Keratinocyte (primary cell): Measurements from ENCODE around the gene CTSA. TPM values are rescaled to one million over a fixed set of nuclear protein-coding genes. Genes with fewer than 3 reads are reported as not detected.

Experiments used
- DNase-seq: peaks from one replicate; pipeline ENCODE4 v3.0.0-alpha.2; 2011; ENCODE audit warnings: low read depth, missing footprints, low spot score
- FAIRE-seq: peaks from 2 replicates; lab custom pipeline; 2011; peaks lifted over from hg19 to GRCh38; lab: Jason Lieb, UNC
- H2AFZ ChIP-seq: 2 replicates; pipeline ENCODE4 v1.6.0; 2012; ENCODE audit warnings: low read length, control low read depth, inconsistent platforms; ENCODE audit not compliant: control insufficient read depth
- H3K27ac ChIP-seq: 2 replicates; pipeline ENCODE4 v1.5.1; 2011; ENCODE audit warnings: low read length; ENCODE audit not compliant: control insufficient read depth, insufficient read depth
- H3K27me3 ChIP-seq: 3 replicates; pipeline ENCODE4 v1.6.0; 2011; ENCODE audit warnings: low read length; ENCODE audit not compliant: control insufficient read depth, insufficient read depth; ENCODE audit errors: extremely low read depth
- H3K36me3 ChIP-seq, 2 experiments: 2 replicates in 1 of 2; 3 replicates in 1 of 2; pipeline ENCODE4 v1.5.1; 2011; ENCODE audit warnings: low read length in 2 of 2, mild to moderate bottlenecking in 1 of 2; ENCODE audit not compliant: control insufficient read depth in 2 of 2, insufficient read depth in 2 of 2; ENCODE audit errors: extremely low read depth in 1 of 2
- H3K4me1 ChIP-seq: 3 replicates; pipeline ENCODE4 v1.5.1; 2011; ENCODE audit warnings: low read length; ENCODE audit not compliant: control insufficient read depth, insufficient read depth; ENCODE audit errors: extremely low read depth
- H3K4me2 ChIP-seq: 3 replicates; pipeline ENCODE4 v1.6.0; 2011; ENCODE audit warnings: low read depth, low read length; ENCODE audit not compliant: control insufficient read depth, insufficient read depth; ENCODE audit errors: extremely low read depth
- H3K4me3 ChIP-seq, 3 experiments: fragments of 200-600 bp in 1 of 3; sonication (generic) in 1 of 3; 2 replicates in 2 of 3; 3 replicates in 1 of 3; pipeline ENCODE4 v1.5.1; 2011 to 2016; ENCODE audit warnings: low read length in 3 of 3, mild to moderate bottlenecking in 3 of 3, control low read depth in 2 of 3, inconsistent platforms in 1 of 3, low read depth in 1 of 3, mixed read lengths in 1 of 3, mixed run types in 1 of 3, moderate library complexity in 1 of 3; ENCODE audit not compliant: control insufficient read depth in 2 of 3, insufficient read depth in 2 of 3; ENCODE audit errors: extremely low read depth in 1 of 3
- H3K79me2 ChIP-seq: 2 replicates; pipeline ENCODE4 v1.6.0; 2012; ENCODE audit warnings: low read length; ENCODE audit not compliant: control insufficient read depth, insufficient read depth
- H3K9ac ChIP-seq: 3 replicates; pipeline ENCODE4 v1.6.0; 2011; ENCODE audit warnings: low read length; ENCODE audit not compliant: control insufficient read depth, insufficient read depth; ENCODE audit errors: extremely low read depth
- H3K9me1 ChIP-seq: 3 replicates; pipeline ENCODE4 v1.6.0; 2011; ENCODE audit warnings: low read length; ENCODE audit not compliant: control insufficient read depth, insufficient read depth; ENCODE audit errors: extremely low read depth
- H3K9me3 ChIP-seq: 2 replicates; pipeline ENCODE4 v1.5.1; 2012; ENCODE audit warnings: low read depth, low read length; ENCODE audit not compliant: control insufficient read depth
- H4K20me1 ChIP-seq: 3 replicates; pipeline ENCODE4 v1.6.0; 2011; ENCODE audit warnings: low read length; ENCODE audit not compliant: control insufficient read depth, insufficient read depth; ENCODE audit errors: extremely low read depth
- EZH2 ChIP-seq: IDR thresholded peaks from one replicate; pipeline ENCODE4 v1.6.1; 2012; ENCODE audit warnings: inconsistent platforms, mild to moderate bottlenecking, low read length, moderate library complexity
- dilution Hi-C: fragments of 300-500 bp; cut with MboI; formaldehyde crosslinking; loops from one replicate; pipeline ENCODE4 v1.7.0; 2020; ENCODE audit warnings: low sequenced_read_pairs; ENCODE audit not compliant: extremely low pct_ligation_motif_present
- polyA plus RNA-seq, 5 experiments: library from polyadenylated mRNA; depleted of rRNA in 3 of 5; stranded (reverse) in 3 of 5; stranded (forward) in 1 of 5; unstranded in 1 of 5; fragments of >200 nt; gene quantifications; 1 replicate in 1 of 5; 2 replicates in 3 of 5; 3 replicates in 1 of 5; pipeline versions ENCODE4 v1.2.1 to v1.2.3, GENCODE V29; 2011 to 2012; ENCODE audit warnings: missing spikeins in 2 of 5, low read depth in 1 of 5, low replicate concordance in 1 of 5
- TF ChIP-seq, protein P1 (sequence below), 3 experiments: IDR thresholded peaks in 1 of 3; conservative IDR thresholded peaks in 1 of 3; optimal IDR thresholded peaks in 1 of 3; 2 replicates in 2 of 3; 3 replicates in 1 of 3; pipeline versions ENCODE3 to v1.5.1; 2011; ENCODE audit warnings: low read length in 3 of 3, mild to moderate bottlenecking in 3 of 3, moderate library complexity in 2 of 3, control low read depth in 1 of 3, inconsistent platforms in 1 of 3; ENCODE audit not compliant: insufficient read depth in 2 of 3; ENCODE audit errors: extremely low read depth in 1 of 3

Gene CTSA
- polyA plus RNA-seq, 1 donor (not counting 4 experiments of a cell fraction or from before 2014, with no cell fraction given) = 38.6 TPM

DNA sequence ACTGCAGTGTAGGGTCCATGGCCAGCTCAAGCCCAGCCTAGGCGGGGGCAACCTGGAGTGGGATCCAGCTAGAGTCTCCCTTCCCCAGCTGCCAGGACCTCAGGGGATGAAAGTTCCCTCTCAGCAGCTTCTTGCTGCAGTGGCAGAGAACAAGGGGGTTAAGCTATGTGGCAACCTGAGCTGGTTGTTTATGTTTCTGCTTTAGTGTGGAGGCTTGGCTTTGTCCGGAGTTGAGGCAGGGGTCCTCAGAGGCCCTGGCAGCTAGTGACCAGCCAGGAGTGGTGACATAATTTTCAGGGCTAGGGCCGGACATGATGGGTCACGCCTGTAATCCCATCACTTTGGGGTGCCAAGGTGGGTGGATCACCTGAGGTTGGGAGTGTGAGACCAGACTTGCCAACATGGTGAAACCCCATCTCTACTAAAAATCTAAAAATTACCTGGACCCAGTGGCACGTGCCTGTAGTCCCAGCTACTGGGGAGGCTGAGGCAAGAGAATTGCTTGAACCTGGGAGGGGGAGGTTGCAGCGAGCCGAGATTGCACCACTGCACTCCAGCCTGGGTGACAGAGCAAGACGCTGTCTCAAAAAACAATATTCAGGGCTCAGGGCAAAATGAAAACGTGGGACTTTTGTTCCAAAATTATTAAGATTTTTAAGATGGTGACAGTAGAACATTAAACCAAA, 34.8 kb downstream of the CTSA start:
- dilution Hi-C loops = no loop called here
- H3K4me3 ChIP-seq = no peak overlapping the region

DNA sequence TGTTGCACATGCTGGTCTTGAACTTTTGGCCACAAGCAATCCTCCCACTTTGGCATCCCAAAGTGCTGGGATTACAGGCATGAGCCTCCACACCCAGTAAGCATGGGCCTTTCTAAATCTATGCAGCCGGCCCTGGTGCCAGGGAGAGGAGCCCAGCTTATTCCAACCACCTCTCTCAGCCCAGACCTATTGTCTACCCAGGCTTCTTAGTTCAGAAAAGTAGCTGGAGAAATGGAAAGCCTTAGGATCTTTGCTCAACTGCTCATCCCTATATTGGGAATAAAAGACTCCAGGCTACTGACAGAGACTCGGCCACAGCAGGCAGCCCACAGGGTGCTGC, 35.6 kb downstream of the CTSA start:
- H3K27me3 ChIP-seq = peaks cover 2% of the 10 kb centered on the region
- no peaks in the 10 kb centered on the region for H4K20me1 ChIP-seq
- H3K9me1 ChIP-seq = no peaks in the 10 kb centered on the region
- dilution Hi-C loops = no loop called here
- no peaks in the 10 kb centered on the region for H3K4me1 ChIP-seq
- H3K9me3 ChIP-seq = no peaks in the 10 kb centered on the region
- no peaks in the 10 kb centered on the region for H3K36me3 ChIP-seq
- DNase-seq (no peak), FAIRE-seq (no peak)
- no peak overlapping the region for H2AFZ ChIP-seq
- H3K4me2 ChIP-seq = no peak overlapping the region
- no peak overlapping the region for H3K4me3 ChIP-seq
- no peak overlapping the region for H3K9ac ChIP-seq
- no peak overlapping the region for H3K27ac ChIP-seq
- TF ChIP-seq, protein P1, sequence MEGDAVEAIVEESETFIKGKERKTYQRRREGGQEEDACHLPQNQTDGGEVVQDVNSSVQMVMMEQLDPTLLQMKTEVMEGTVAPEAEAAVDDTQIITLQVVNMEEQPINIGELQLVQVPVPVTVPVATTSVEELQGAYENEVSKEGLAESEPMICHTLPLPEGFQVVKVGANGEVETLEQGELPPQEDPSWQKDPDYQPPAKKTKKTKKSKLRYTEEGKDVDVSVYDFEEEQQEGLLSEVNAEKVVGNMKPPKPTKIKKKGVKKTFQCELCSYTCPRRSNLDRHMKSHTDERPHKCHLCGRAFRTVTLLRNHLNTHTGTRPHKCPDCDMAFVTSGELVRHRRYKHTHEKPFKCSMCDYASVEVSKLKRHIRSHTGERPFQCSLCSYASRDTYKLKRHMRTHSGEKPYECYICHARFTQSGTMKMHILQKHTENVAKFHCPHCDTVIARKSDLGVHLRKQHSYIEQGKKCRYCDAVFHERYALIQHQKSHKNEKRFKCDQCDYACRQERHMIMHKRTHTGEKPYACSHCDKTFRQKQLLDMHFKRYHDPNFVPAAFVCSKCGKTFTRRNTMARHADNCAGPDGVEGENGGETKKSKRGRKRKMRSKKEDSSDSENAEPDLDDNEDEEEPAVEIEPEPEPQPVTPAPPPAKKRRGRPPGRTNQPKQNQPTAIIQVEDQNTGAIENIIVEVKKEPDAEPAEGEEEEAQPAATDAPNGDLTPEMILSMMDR (optimal IDR thresholded peaks at IDR 0.05 in 1 of 3, IDR thresholded peaks at IDR 0.05 in 1 of 3, conservative IDR thresholded peaks at IDR 0.05 in 1 of 3; ENCODE audit: extremely low read depth in 1 of 3, insufficient read depth in 2 of 3, low read length in 3 of 3) = no peak
- TF ChIP-seq EZH2 = no peak
- H3K79me2 ChIP-seq = no peaks in the 10 kb centered on the region

More for the DNA sequence above, 34.8 kb downstream of the CTSA start:
- Histone ChIP-seq H2AFZ (no peak overlapping the region), H3K9me3 (no peaks in the 10 kb centered on the region), H4K20me1 (no peaks in the 10 kb centered on the region), H3K27ac (no peak overlapping the region), H3K4me2 (no peak overlapping the region), H3K4me1 (no peaks in the 10 kb centered on the region), H3K9me1 (no peaks in the 10 kb centered on the region), H3K27me3 (peaks cover 2% of the 10 kb centered on the region), H3K79me2 (no peaks in the 10 kb centered on the region), H3K36me3 (no peaks in the 10 kb centered on the region), H3K9ac (no peak overlapping the region)
- no peak for TF ChIP-seq EZH2
- TF ChIP-seq, protein P1 (optimal IDR thresholded peaks at IDR 0.05 in 1 of 3, IDR thresholded peaks at IDR 0.05 in 1 of 3, conservative IDR thresholded peaks at IDR 0.05 in 1 of 3; ENCODE audit: extremely low read depth in 1 of 3, insufficient read depth in 2 of 3, low read length in 3 of 3) = no peak
- FAIRE-seq = no peak
- no peak for DNase-seq
